Fibroblast of pulmonary artery (primary cell): ENCODE measurements around the gene RPS6KL1.

ENCODE experiments used
- DNase-seq: peaks from one replicate; pipeline ENCODE4 v3.0.0-alpha.2; 2010; ENCODE audit warnings: low read depth
- H3K4me3 ChIP-seq: replicated peaks from 2 replicates; pipeline ENCODE4 v1.5.1; 2011; ENCODE audit warnings: low read depth, mild to moderate bottlenecking, control low read depth, low read length, moderate library complexity
- TF ChIP-seq, protein P1 (sequence below): IDR thresholded peaks from 2 replicates; pipeline ENCODE4 v1.5.1; 2011; ENCODE audit warnings: mild to moderate bottlenecking, control low read depth, low read length, inconsistent platforms; ENCODE audit errors: missing control alignments

Gene RPS6KL1

DNA sequence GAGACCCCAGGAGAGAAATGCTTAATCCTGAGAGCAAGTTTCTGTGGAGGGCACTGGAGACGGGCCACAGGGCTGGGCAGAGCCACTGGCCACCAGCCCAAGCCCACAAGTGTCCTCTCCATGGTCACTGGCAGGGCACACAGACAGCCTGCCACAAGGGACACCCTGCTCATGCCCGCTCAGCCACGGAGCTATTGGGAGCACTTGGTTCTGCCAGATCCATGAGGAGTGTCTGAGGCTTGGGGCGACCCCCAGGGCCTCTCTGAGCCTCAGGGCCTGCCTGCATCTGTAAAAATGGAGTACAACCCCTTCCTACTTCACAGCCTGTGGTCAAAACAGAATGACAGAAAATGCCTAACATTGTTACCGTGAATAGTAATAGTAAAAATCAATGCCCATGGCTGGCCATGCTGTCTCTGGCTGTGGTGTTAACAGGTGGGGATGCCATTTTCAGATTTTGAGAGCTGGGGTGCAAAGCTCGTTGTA, 29.2 kb upstream of the RPS6KL1 start:
- H3K4me3 ChIP-seq = no peak overlapping the region
- TF ChIP-seq, protein P1, sequence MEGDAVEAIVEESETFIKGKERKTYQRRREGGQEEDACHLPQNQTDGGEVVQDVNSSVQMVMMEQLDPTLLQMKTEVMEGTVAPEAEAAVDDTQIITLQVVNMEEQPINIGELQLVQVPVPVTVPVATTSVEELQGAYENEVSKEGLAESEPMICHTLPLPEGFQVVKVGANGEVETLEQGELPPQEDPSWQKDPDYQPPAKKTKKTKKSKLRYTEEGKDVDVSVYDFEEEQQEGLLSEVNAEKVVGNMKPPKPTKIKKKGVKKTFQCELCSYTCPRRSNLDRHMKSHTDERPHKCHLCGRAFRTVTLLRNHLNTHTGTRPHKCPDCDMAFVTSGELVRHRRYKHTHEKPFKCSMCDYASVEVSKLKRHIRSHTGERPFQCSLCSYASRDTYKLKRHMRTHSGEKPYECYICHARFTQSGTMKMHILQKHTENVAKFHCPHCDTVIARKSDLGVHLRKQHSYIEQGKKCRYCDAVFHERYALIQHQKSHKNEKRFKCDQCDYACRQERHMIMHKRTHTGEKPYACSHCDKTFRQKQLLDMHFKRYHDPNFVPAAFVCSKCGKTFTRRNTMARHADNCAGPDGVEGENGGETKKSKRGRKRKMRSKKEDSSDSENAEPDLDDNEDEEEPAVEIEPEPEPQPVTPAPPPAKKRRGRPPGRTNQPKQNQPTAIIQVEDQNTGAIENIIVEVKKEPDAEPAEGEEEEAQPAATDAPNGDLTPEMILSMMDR = no peak
- no peak for DNase-seq

- no peak for DNase-seq
- TF ChIP-seq, protein P1 = no peak
- no peak overlapping the region for H3K4me3 ChIP-seq
Observed at GRCh38 chr14:74951443-74952179, 28.6 kb upstream of the RPS6KL1 start.

- H3K4me3 ChIP-seq = no peak overlapping the region
- DNase-seq = no peak
- TF ChIP-seq, protein P1 = no peak
Observed at GRCh38 chr14:74950795-74951442, 27.9 kb upstream of the RPS6KL1 start.

DNA sequence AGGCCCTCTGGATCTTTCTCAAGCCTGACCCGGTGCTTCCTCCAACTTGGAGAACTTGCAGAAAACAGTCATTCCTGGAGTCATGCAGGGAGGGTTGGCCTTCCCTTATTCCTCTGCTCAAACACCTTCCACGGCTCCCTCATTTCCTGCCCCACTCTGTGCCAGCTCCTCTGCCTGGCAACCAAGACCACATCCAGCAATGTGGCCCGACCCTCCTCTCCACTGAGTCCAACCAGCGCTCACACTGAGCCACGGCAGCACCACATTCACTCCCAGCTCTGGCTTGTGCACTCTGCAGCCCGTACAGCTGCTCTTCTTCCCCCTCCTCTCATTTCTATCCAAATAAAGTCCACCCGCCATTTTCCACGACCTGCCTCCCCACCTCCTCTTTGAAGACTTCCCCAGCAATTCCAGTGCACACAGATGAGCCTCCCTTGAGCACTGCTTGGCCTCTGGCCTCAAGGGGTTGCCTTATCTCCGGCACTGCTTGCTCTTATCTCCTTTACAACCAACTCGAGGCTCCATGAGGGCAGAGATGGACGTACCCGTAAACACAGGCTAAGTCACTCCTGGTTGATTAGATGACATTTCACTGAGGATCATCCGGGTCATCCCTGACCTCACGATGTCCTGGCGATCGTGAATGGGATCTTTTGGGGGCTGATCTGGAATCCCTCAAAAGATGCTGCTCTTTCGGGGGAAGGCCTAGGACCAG, 27.0 kb upstream of the RPS6KL1 start:
- DNase-seq = no peak
- no peak overlapping the region for H3K4me3 ChIP-seq
- TF ChIP-seq, protein P1 = no peak

DNA sequence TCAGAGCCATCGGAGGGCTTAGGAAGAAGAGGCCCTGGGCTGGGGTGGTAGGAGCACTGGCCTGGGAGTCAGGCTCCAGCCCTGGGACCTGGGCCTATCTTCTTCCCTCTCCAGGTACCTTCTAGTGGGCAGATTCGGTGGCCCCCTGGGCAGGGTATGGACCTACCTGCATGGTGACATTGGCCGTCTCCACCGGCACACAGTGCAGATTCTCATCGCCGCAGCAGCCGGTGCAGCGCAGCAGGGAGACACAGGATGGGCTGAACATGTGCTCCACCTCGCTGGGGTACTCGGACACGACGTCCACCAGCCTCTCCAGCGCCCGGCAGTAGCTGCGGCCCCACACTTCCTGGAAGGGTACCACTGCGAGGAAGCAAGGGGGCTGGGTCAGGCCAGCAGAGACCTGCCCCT, 26.1 kb upstream of the RPS6KL1 start:
- DNase-seq = no peak

More for the DNA sequence above, 26.1 kb upstream of the RPS6KL1 start:
- H3K4me3 ChIP-seq = no peak overlapping the region
- TF ChIP-seq, protein P1 = no peak
